WTC11 (cell line): ENCODE data around the gene PPP1R37. TPM values are rescaled to one million over a fixed set of nuclear protein-coding genes. Genes with fewer than 3 reads are reported as not detected.

Source experiments
- ATAC-seq: fragments of 200-7000 bp; cut with Tn5 transposase; 2 replicates; pipeline ENCODE4 v1.10.0; 2021; ENCODE audit warnings: mild to moderate bottlenecking, moderate library complexity
- CTCF ChIA-PET: fragments of 300-600 bp; sonication (Branson Sonifier 250); formaldehyde crosslinking; loops from one replicate; lab custom pipeline; 2021; ENCODE audit warnings: antibody characterized with exemption; lab: Charles Lee
- POLR2A ChIA-PET: fragments of 350-600 bp; sonication (Branson Sonifier 250); formaldehyde crosslinking; loops from one replicate; lab custom pipeline; 2021; ENCODE audit warnings: antibody characterized with exemption; lab: Charles Lee
- DNase-seq: peaks from one replicate; pipeline ENCODE4 v3.0.0; 2021; ENCODE audit warnings: low spot score
- H3K27ac Mint-ChIP-seq: 2 replicates; pipeline ENCODE4 v1.8.0; 2021; ENCODE audit warnings: mixed read lengths
- H3K27me3 Mint-ChIP-seq: 2 replicates; pipeline ENCODE4 v1.8.0; 2021; ENCODE audit warnings: low read depth, mild to moderate bottlenecking, moderate library complexity, mixed read lengths
- H3K36me3 Mint-ChIP-seq: 2 replicates; pipeline ENCODE4 v1.8.0; 2021; ENCODE audit warnings: mixed read lengths
- H3K4me1 Mint-ChIP-seq: 2 replicates; pipeline ENCODE4 v1.8.0; 2022; ENCODE audit warnings: mixed read lengths
- H3K4me3 Mint-ChIP-seq: 2 replicates; pipeline ENCODE4 v1.8.0; 2021; ENCODE audit warnings: mild to moderate bottlenecking, moderate library complexity, mixed read lengths
- H3K9me3 Mint-ChIP-seq: 2 replicates; pipeline ENCODE4 v1.8.0; 2021; ENCODE audit warnings: mixed read lengths
- AR ChIP-seq: fragments of 250-450 bp; sonication (Bioruptor Pico); IDR thresholded peaks from 2 replicates; pipeline ENCODE4 v1.9.0; 2021; ENCODE audit warnings: mild to moderate bottlenecking
- ATF3 ChIP-seq: sonication (generic); formaldehyde crosslinking; conservative IDR thresholded peaks from 2 replicates; pipeline ENCODE4 v1.8.1; 2022; ENCODE audit warnings: mild to moderate bottlenecking, missing genetic modification reagents
- ATF6 ChIP-seq: sonication (generic); formaldehyde crosslinking; IDR thresholded peaks from 2 replicates; pipeline ENCODE4 v1.8.1; 2023; ENCODE audit warnings: mild to moderate bottlenecking, missing genetic modification reagents
- E2F5 ChIP-seq: sonication (generic); formaldehyde crosslinking; IDR thresholded peaks from 2 replicates; pipeline ENCODE4 v1.8.1; 2022; ENCODE audit warnings: mild to moderate bottlenecking, moderate library complexity, missing genetic modification reagents
- EMX1 ChIP-seq: fragments of 250-450 bp; sonication (Bioruptor Pico); IDR thresholded peaks from 2 replicates; pipeline ENCODE4 v1.8.0; 2021; ENCODE audit warnings: mild to moderate bottlenecking
- ERG ChIP-seq: fragments of 250-450 bp; sonication (Bioruptor Pico); IDR thresholded peaks from 2 replicates; pipeline ENCODE4 v1.8.0; 2021; ENCODE audit warnings: mild to moderate bottlenecking
- ESRRA ChIP-seq: sonication (generic); formaldehyde crosslinking; IDR thresholded peaks from 2 replicates; pipeline ENCODE4 v1.8.1; 2022; ENCODE audit warnings: mild to moderate bottlenecking, missing genetic modification reagents, borderline replicate concordance
- ETV6 ChIP-seq: sonication (generic); formaldehyde crosslinking; IDR thresholded peaks from 2 replicates; pipeline ENCODE4 v1.8.1; 2022; ENCODE audit warnings: mild to moderate bottlenecking, missing genetic modification reagents
- HMGXB4 ChIP-seq: sonication (generic); formaldehyde crosslinking; IDR thresholded peaks from 2 replicates; pipeline ENCODE4 v1.8.1; 2023; ENCODE audit warnings: mild to moderate bottlenecking, moderate library complexity, missing genetic modification reagents
- JUN ChIP-seq: sonication (generic); formaldehyde crosslinking; IDR thresholded peaks from 2 replicates; pipeline ENCODE4 v1.8.0; 2023; ENCODE audit warnings: mild to moderate bottlenecking, missing genetic modification reagents
- PREB ChIP-seq: sonication (generic); formaldehyde crosslinking; IDR thresholded peaks from 2 replicates; pipeline ENCODE4 v1.8.1; 2022; ENCODE audit warnings: mild to moderate bottlenecking, missing genetic modification reagents, moderate library complexity, borderline replicate concordance
- USF2 ChIP-seq: sonication (generic); formaldehyde crosslinking; IDR thresholded peaks from 2 replicates; pipeline ENCODE4 v1.8.1; 2023; ENCODE audit warnings: mild to moderate bottlenecking, missing genetic modification reagents, moderate library complexity
- ZNF425 ChIP-seq: fragments of 250-450 bp; sonication (Bioruptor Pico); conservative IDR thresholded peaks from 2 replicates; pipeline ENCODE4 v1.9.0; 2021; ENCODE audit warnings: mild to moderate bottlenecking
- total RNA-seq: library from RNA; stranded (reverse); gene quantifications from 3 replicates; pipeline ENCODE4 v1.2.3, GENCODE V29; 2021

PPP1R37 gene
- total RNA-seq, 1 experiment from 2014 or later, result 35.4 TPM

- ChIA-PET CTCF (interaction anchor here (0.6 to 4.0 kb wide), 14 partner anchors 10 to 291 kb away, joined by 3 to 19 read pairs (median 3); partner anchors contain the start of genes NECTIN2 and NKPD1), POLR2A (interaction anchor here (0.6 kb wide), 1 partner anchor 10 kb away, joined by 3 read pairs; no protein-coding TSS in a partner anchor)
- DNase-seq (no peak), ATAC-seq (peak; percentile 49)
- no peaks in the 10 kb centered on the region for H3K27me3 Mint-ChIP-seq
- no peak for TF ChIP-seq ETV6
- TF ChIP-seq ESRRA (CRISPR knock-in tag), result no peak
- no peak for TF ChIP-seq ERG
- TF ChIP-seq ATF6 (CRISPR knock-in tag), result no peak
- TF ChIP-seq USF2 (CRISPR knock-in tag), result no peak
- no peak for TF ChIP-seq ZNF425 (CRISPR knock-in tag)
- H3K4me3 Mint-ChIP-seq, result no peak overlapping the region
- no peaks in the 10 kb centered on the region for H3K9me3 Mint-ChIP-seq
- peaks cover 2% of the 10 kb centered on the region; the same call in 1 of the 2 replicates for H3K36me3 Mint-ChIP-seq
- H3K27ac Mint-ChIP-seq, result peak overlapping the region; percentile 86
- peaks cover 31% of the 10 kb centered on the region for H3K4me1 Mint-ChIP-seq
Observed at GRCh38 chr19:45136507-45137178, 43.7 kb downstream of the PPP1R37 start.

- Mint-ChIP-seq H3K27ac (peak overlapping the region; percentile 86), H3K4me1 (peaks cover 31% of the 10 kb centered on the region), H3K27me3 (no peaks in the 10 kb centered on the region), H3K4me3 (no peak overlapping the region), H3K36me3 (peaks cover 3% of the 10 kb centered on the region; the same call in 1 of the 2 replicates), H3K9me3 (no peaks in the 10 kb centered on the region)
- CTCF ChIA-PET, result interaction anchor here (1.0 to 4.0 kb wide), 10 partner anchors 9 to 148 kb away, joined by 3 to 19 read pairs (median 4); no protein-coding TSS in a partner anchor
- ATAC-seq (no peak), DNase-seq (no peak)
- POLR2A ChIA-PET, result interaction anchor here (0.6 kb wide), 1 partner anchor 10 kb away, joined by 3 read pairs; no protein-coding TSS in a partner anchor
- TF ChIP-seq JUN (no peak), PREB (CRISPR knock-in tag) (no peak), HMGXB4 (no peak), EMX1 (CRISPR knock-in tag) (no peak), ERG (no peak), ATF3 (CRISPR knock-in tag) (no peak), ATF6 (CRISPR knock-in tag) (no peak), E2F5 (CRISPR knock-in tag) (no peak), AR (CRISPR knock-in tag) (no peak)
Observed at GRCh38 chr19:45137179-45137761, 44.3 kb downstream of the PPP1R37 start.
